ENCODE data around the gene TMEM120B.

Gene TMEM120B

GRCh38 chr12:121733849-121734248 is 21.3 kb downstream of the TMEM120B start:
- Histone ChIP-seq H3K9ac (ENCODE audit: low read depth, low read length, poor library complexity, severe bottlenecking) (no peak overlapping the region), H3K4me1 (ENCODE audit: insufficient read depth, low read length, poor library complexity, severe bottlenecking) (no peaks in the 10 kb centered on the region), H3K36me3 (ENCODE audit: insufficient read depth, low read length) (no peaks in the 10 kb centered on the region), H3K79me2 (ENCODE audit: insufficient read depth, low read length) (no peaks in the 10 kb centered on the region), H3K4me3 (ENCODE audit: low read length, poor library complexity, severe bottlenecking) (no peak overlapping the region), H3K9me2 (replicated peaks; ENCODE audit: low read depth, low read length) (no peaks in the 10 kb centered on the region), H3K27me3 (ENCODE audit: insufficient read depth, low read length, poor library complexity, severe bottlenecking) (no peaks in the 10 kb centered on the region), H3F3A (ENCODE audit: low read depth) (no peaks in the 10 kb centered on the region), H3K4me2 (ENCODE audit: low read depth, low read length, poor library complexity, severe bottlenecking) (no peak overlapping the region), H3K9me3 (ENCODE audit: insufficient read depth, low read depth, low read length) (no peaks in the 10 kb centered on the region), H2AFZ (ENCODE audit: low read length) (no peak overlapping the region), H4K20me1 (ENCODE audit: insufficient read depth, low read length, poor library complexity, severe bottlenecking) (no peaks in the 10 kb centered on the region)
- no peak for TF ChIP-seq EZH2phosphoT487 (IDR thresholded peaks at IDR 0.05; ENCODE audit: borderline replicate concordance)
- TF ChIP-seq, protein P1, sequence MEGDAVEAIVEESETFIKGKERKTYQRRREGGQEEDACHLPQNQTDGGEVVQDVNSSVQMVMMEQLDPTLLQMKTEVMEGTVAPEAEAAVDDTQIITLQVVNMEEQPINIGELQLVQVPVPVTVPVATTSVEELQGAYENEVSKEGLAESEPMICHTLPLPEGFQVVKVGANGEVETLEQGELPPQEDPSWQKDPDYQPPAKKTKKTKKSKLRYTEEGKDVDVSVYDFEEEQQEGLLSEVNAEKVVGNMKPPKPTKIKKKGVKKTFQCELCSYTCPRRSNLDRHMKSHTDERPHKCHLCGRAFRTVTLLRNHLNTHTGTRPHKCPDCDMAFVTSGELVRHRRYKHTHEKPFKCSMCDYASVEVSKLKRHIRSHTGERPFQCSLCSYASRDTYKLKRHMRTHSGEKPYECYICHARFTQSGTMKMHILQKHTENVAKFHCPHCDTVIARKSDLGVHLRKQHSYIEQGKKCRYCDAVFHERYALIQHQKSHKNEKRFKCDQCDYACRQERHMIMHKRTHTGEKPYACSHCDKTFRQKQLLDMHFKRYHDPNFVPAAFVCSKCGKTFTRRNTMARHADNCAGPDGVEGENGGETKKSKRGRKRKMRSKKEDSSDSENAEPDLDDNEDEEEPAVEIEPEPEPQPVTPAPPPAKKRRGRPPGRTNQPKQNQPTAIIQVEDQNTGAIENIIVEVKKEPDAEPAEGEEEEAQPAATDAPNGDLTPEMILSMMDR (conservative IDR thresholded peaks at IDR 0.05; ENCODE audit: low read length), result no peak

- Histone ChIP-seq H3K4me3 (ENCODE audit: low read length, poor library complexity, severe bottlenecking) (no peak overlapping the region), H3K9me3 (ENCODE audit: insufficient read depth, low read depth, low read length) (no peaks in the 10 kb centered on the region), H3K4me2 (ENCODE audit: low read depth, low read length, poor library complexity, severe bottlenecking) (no peak overlapping the region), H3F3A (ENCODE audit: low read depth) (no peaks in the 10 kb centered on the region), H3K79me2 (ENCODE audit: insufficient read depth, low read length) (no peaks in the 10 kb centered on the region), H4K20me1 (ENCODE audit: insufficient read depth, low read length, poor library complexity, severe bottlenecking) (no peaks in the 10 kb centered on the region), H3K9me2 (replicated peaks; ENCODE audit: low read depth, low read length) (no peaks in the 10 kb centered on the region), H3K4me1 (ENCODE audit: insufficient read depth, low read length, poor library complexity, severe bottlenecking) (no peaks in the 10 kb centered on the region), H3K9ac (ENCODE audit: low read depth, low read length, poor library complexity, severe bottlenecking) (no peak overlapping the region), H3K27me3 (ENCODE audit: insufficient read depth, low read length, poor library complexity, severe bottlenecking) (no peaks in the 10 kb centered on the region), H2AFZ (ENCODE audit: low read length) (no peak overlapping the region), H3K36me3 (ENCODE audit: insufficient read depth, low read length) (no peaks in the 10 kb centered on the region)
- no peak for TF ChIP-seq EZH2phosphoT487 (IDR thresholded peaks at IDR 0.05; ENCODE audit: borderline replicate concordance)
- TF ChIP-seq, protein P1 (conservative IDR thresholded peaks at IDR 0.05; ENCODE audit: low read length), result no peak
These were observed 25.8 kb downstream of the TMEM120B start for GRCh38 chr12:121738340-121738858.

DNA sequence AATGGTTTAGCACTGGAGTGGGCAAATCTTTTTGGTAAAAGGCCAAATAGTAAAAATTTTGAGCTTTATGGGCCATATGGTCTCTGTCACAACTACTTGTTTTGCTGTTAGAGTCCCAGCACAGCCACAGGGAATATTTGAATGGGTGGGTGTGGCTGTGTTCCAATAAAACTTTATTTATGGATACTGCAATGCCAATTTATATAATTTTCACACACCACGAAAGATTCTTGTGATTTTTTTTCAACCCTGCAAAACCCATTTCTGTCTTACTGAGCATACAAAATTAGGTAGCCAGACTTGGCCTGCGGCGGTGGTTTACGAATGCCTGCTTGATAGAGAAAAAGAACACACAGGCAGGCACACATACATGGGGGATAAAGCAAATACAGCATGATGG is 28.3 kb downstream of the TMEM120B start:
- no peaks in the 10 kb centered on the region for H3F3A ChIP-seq (ENCODE audit: low read depth)
- TF ChIP-seq, protein P1 (conservative IDR thresholded peaks at IDR 0.05; ENCODE audit: low read length), result no peak
- TF ChIP-seq EZH2phosphoT487 (IDR thresholded peaks at IDR 0.05; ENCODE audit: borderline replicate concordance), result no peak
- H3K36me3 ChIP-seq (ENCODE audit: insufficient read depth, low read length), result no peaks in the 10 kb centered on the region
- no peaks in the 10 kb centered on the region for H3K27me3 ChIP-seq (ENCODE audit: insufficient read depth, low read length, poor library complexity, severe bottlenecking)
- H3K9me3 ChIP-seq (ENCODE audit: insufficient read depth, low read depth, low read length), result no peaks in the 10 kb centered on the region
- H3K79me2 ChIP-seq (ENCODE audit: insufficient read depth, low read length), result no peaks in the 10 kb centered on the region
- H3K4me1 ChIP-seq (ENCODE audit: insufficient read depth, low read length, poor library complexity, severe bottlenecking), result no peaks in the 10 kb centered on the region
- H3K9ac ChIP-seq (ENCODE audit: low read depth, low read length, poor library complexity, severe bottlenecking), result no peak overlapping the region
- H3K4me3 ChIP-seq (ENCODE audit: low read length, poor library complexity, severe bottlenecking), result no peak overlapping the region
- no peaks in the 10 kb centered on the region for H3K9me2 ChIP-seq (replicated peaks; ENCODE audit: low read depth, low read length)
- H3K4me2 ChIP-seq (ENCODE audit: low read depth, low read length, poor library complexity, severe bottlenecking), result no peak overlapping the region
- no peaks in the 10 kb centered on the region for H4K20me1 ChIP-seq (ENCODE audit: insufficient read depth, low read length, poor library complexity, severe bottlenecking)
- H2AFZ ChIP-seq (ENCODE audit: low read length), result no peak overlapping the region
